PC-9 (cell line): ENCODE measurements around the gene CLASP1. TPM values are rescaled to one million over a fixed set of nuclear protein-coding genes. Genes with fewer than 3 reads are reported as not detected.

Experiments used
- BruUV-seq: library from RNA; stranded (reverse); fragments of 400-500 nt; replicated peaks from 2 replicates; lab custom pipeline; 2021; lab: Mats Ljungman, UMichigan
- CTCF ChIA-PET: fragments of 300-600 bp; sonication (Branson Sonifier 250); formaldehyde crosslinking; loops from one replicate; lab custom pipeline; 2022; ENCODE audit warnings: antibody characterized with exemption; lab: Charles Lee
- POLR2A ChIA-PET: fragments of 300-600 bp; sonication (Branson Sonifier 250); formaldehyde crosslinking; loops from one replicate; lab custom pipeline; 2022; ENCODE audit warnings: antibody characterized with exemption; ENCODE audit not compliant: unreplicated experiment; lab: Charles Lee
- DNase-seq, 2 experiments: peaks; one replicate each; pipeline versions ENCODE4 v3.0.0 to v3.0.0-alpha.2; 2015 to 2022; ENCODE audit warnings: mixed read lengths in 1 of 2
- H2AFZ ChIP-seq: fragments of 200-600 bp; sonication (generic); 2 replicates; pipeline ENCODE4 v1.8.1; 2017; ENCODE audit warnings: antibody characterized with exemption
- H3F3A ChIP-seq: fragments of 200-600 bp; sonication (generic); 2 replicates; pipeline ENCODE4 v1.8.1; 2017; ENCODE audit warnings: antibody characterized with exemption, mild to moderate bottlenecking, low read depth; ENCODE audit not compliant: insufficient read depth
- H3K27ac ChIP-seq: fragments of 200-600 bp; sonication (generic); 2 replicates; pipeline ENCODE4 v1.6.1; 2016; ENCODE audit warnings: mixed run types
- H3K27me3 ChIP-seq: fragments of 200-600 bp; sonication (generic); 2 replicates; pipeline ENCODE4 v1.6.1; 2016; ENCODE audit warnings: low read depth, mixed run types; ENCODE audit not compliant: insufficient read depth
- H3K36me3 ChIP-seq: fragments of 200-600 bp; sonication (generic); 2 replicates; pipeline ENCODE4 v1.6.1; 2016; ENCODE audit warnings: low read depth, mixed run types
- H3K4me1 ChIP-seq: fragments of 200-600 bp; sonication (generic); replicated peaks from 2 replicates; pipeline ENCODE4 v1.6.1; 2016; ENCODE audit warnings: mixed run types; ENCODE audit not compliant: insufficient read depth
- H3K4me2 ChIP-seq: fragments of 200-600 bp; sonication (generic); 2 replicates; pipeline ENCODE4 v1.6.1; 2017; ENCODE audit warnings: mixed run types
- H3K4me3 ChIP-seq: fragments of 200-600 bp; sonication (generic); 2 replicates; pipeline ENCODE4 v1.6.1; 2016; ENCODE audit warnings: mixed run types
- H3K79me2 ChIP-seq: fragments of 200-600 bp; sonication (generic); 2 replicates; pipeline ENCODE4 v1.6.1; 2017; ENCODE audit warnings: low read depth, mixed run types
- H3K9me2 ChIP-seq: fragments of 200-600 bp; sonication (generic); 2 replicates; pipeline ENCODE4 v1.8.1; 2017; ENCODE audit warnings: mild to moderate bottlenecking; ENCODE audit not compliant: insufficient read depth
- H3K9me3 ChIP-seq: fragments of 200-600 bp; sonication (generic); 2 replicates; pipeline ENCODE4 v1.8.1; 2016; ENCODE audit warnings: low read depth; ENCODE audit not compliant: insufficient read depth
- H4K20me1 ChIP-seq: fragments of 200-600 bp; sonication (generic); 2 replicates; pipeline ENCODE4 v1.8.1; 2017; ENCODE audit not compliant: insufficient read depth
- EZH2 ChIP-seq: fragments of 200-600 bp; sonication (generic); IDR thresholded peaks from 2 replicates; pipeline ENCODE4 v1.8.0; 2017; ENCODE audit warnings: antibody characterized with exemption, low read depth
- intact Hi-C: fragments of 100-400 bp; cut with micrococcal nuclease; formaldehyde crosslinking; loops from one replicate; pipeline ENCODE4 v1.10.0; 2022; ENCODE audit not compliant: unreplicated experiment
- total RNA-seq: library from RNA; stranded (reverse); gene quantifications from 2 replicates; pipeline ENCODE4 v1.2.3, GENCODE V29; 2021
- TF ChIP-seq, protein P1 (sequence below): fragments of 200-600 bp; sonication (generic); conservative IDR thresholded peaks from 2 replicates; pipeline ENCODE4 v1.6.1; 2017; ENCODE audit warnings: mixed run types, antibody characterized with exemption, mild to moderate bottlenecking, moderate library complexity

CLASP1 gene
- total RNA-seq, 1 experiment from 2014 or later, result 61.8 TPM

DNA sequence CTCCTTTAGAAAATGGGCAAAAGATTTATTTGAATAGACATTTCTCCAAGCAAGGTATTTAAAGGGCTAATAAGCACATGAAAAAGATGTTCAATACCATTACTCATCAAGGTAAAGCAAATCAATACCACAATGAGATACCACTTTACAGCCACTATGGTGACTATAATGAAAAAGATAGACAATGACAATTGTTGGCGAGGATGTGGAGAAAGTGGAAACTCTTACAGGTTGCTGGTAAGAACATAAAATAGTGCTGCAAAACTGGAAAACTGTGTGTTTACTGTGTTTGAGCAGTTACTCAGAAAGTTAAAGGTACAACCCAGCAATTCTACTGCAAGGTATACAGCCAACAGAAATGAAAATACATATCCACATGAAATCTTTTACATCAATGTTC lies 150.5 kb downstream of the CLASP1 start:
- CTCF ChIA-PET, result interaction anchor here (0.7 kb wide), 1 partner anchor 9 kb away, joined by 11 read pairs; no protein-coding TSS in a partner anchor
- H3K27me3 ChIP-seq, result no peaks in the 10 kb centered on the region

GRCh38 chr2:121492409-121492808 lies 156.9 kb downstream of the CLASP1 start:
- Histone ChIP-seq H3K9me2 (no peaks in the 10 kb centered on the region), H3K4me1 (peaks cover 18% of the 10 kb centered on the region), H3F3A (0 out of 2 replicates have a peak, but pooled peaks cover 9% of the 10 kb centered on the region), H4K20me1 (peaks cover 13% of the 10 kb centered on the region; the same call in 1 of the 2 replicates), H3K27me3 (no peaks in the 10 kb centered on the region), H3K36me3 (no peaks in the 10 kb centered on the region), H3K4me2 (no peak overlapping the region), H3K9me3 (no peaks in the 10 kb centered on the region), H3K27ac (no peak overlapping the region), H3K4me3 (no peak overlapping the region), H3K79me2 (peaks cover 7% of the 10 kb centered on the region; the same call in 1 of the 2 replicates), H2AFZ (no peak overlapping the region)
- no TSS peak for BruUV-seq
- intact Hi-C loops, result no loop called here
- ChIA-PET POLR2A (no interaction called here), CTCF (no interaction called here)
- DNase-seq, result no peak
- TF ChIP-seq, protein P1, sequence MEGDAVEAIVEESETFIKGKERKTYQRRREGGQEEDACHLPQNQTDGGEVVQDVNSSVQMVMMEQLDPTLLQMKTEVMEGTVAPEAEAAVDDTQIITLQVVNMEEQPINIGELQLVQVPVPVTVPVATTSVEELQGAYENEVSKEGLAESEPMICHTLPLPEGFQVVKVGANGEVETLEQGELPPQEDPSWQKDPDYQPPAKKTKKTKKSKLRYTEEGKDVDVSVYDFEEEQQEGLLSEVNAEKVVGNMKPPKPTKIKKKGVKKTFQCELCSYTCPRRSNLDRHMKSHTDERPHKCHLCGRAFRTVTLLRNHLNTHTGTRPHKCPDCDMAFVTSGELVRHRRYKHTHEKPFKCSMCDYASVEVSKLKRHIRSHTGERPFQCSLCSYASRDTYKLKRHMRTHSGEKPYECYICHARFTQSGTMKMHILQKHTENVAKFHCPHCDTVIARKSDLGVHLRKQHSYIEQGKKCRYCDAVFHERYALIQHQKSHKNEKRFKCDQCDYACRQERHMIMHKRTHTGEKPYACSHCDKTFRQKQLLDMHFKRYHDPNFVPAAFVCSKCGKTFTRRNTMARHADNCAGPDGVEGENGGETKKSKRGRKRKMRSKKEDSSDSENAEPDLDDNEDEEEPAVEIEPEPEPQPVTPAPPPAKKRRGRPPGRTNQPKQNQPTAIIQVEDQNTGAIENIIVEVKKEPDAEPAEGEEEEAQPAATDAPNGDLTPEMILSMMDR, result no peak
- TF ChIP-seq EZH2, result no peak

More for the DNA sequence above, 150.5 kb downstream of the CLASP1 start:
- Histone ChIP-seq H2AFZ (no peak overlapping the region), H3K27ac (no peak overlapping the region), H3K36me3 (peaks cover 20% of the 10 kb centered on the region; the same call in 1 of the 2 replicates), H3K4me1 (0 out of 2 replicates have a peak, but pooled peaks cover 4% of the 10 kb centered on the region), H3K9me2 (no peaks in the 10 kb centered on the region), H3F3A (peaks cover 6% of the 10 kb centered on the region; the same call in 1 of the 2 replicates), H3K4me3 (no peak overlapping the region), H3K4me2 (no peak overlapping the region), H4K20me1 (no peaks in the 10 kb centered on the region), H3K9me3 (no peaks in the 10 kb centered on the region), H3K79me2 (no peaks in the 10 kb centered on the region)
- DNase-seq, result no peak
- intact Hi-C loops, result no loop called here
- TF ChIP-seq EZH2, result no peak
- TF ChIP-seq, protein P1, result no peak
- BruUV-seq, result no TSS peak
- POLR2A ChIA-PET, result no interaction called here

DNA sequence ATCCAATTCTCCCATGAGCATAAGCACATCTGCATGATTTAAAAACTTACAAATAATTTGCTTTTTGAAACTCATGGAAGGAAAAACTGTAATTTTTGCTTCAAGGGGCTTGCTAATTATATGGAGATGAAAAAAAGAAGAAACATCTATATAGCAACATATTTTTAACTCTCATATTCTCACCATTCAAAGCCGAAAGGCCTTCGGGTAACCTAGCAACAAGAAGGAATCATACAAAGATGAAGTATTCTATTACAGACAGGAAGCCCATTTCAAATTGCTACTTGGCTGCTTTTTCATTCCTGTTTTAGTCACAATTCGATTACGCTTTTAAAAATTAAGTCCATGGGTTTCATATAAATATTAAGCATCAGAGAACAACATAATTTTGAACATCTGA lies 157.7 kb downstream of the CLASP1 start:
- BruUV-seq, result no TSS peak
- Histone ChIP-seq H3K27me3 (no peaks in the 10 kb centered on the region), H3K79me2 (peaks cover 12% of the 10 kb centered on the region; the same call in 1 of the 2 replicates), H3K9me3 (no peaks in the 10 kb centered on the region), H3K27ac (no peak overlapping the region), H4K20me1 (peaks cover 13% of the 10 kb centered on the region; the same call in 1 of the 2 replicates), H3K4me3 (no peak overlapping the region), H3K9me2 (no peaks in the 10 kb centered on the region), H3K4me1 (peaks cover 26% of the 10 kb centered on the region), H3K36me3 (0 out of 2 replicates have a peak, but pooled peaks cover 1% of the 10 kb centered on the region), H2AFZ (no peak overlapping the region), H3F3A (peaks cover 11% of the 10 kb centered on the region), H3K4me2 (no peak overlapping the region)
- ChIA-PET CTCF (no interaction called here), POLR2A (no interaction called here)
- TF ChIP-seq EZH2, result no peak
- TF ChIP-seq, protein P1, result no peak
- DNase-seq, result no peak
- intact Hi-C loops, result no loop called here
